ENCODE results near the gene PMFBP1. TPM values are rescaled to one million over a fixed set of nuclear protein-coding genes. Genes with fewer than 3 reads are reported as not detected.

PMFBP1 gene
- total RNA-seq, 1 donor, result under 0.01 TPM

- DNase-seq (ENCODE audit: low read depth), result no peak
- TF ChIP-seq, protein P1, sequence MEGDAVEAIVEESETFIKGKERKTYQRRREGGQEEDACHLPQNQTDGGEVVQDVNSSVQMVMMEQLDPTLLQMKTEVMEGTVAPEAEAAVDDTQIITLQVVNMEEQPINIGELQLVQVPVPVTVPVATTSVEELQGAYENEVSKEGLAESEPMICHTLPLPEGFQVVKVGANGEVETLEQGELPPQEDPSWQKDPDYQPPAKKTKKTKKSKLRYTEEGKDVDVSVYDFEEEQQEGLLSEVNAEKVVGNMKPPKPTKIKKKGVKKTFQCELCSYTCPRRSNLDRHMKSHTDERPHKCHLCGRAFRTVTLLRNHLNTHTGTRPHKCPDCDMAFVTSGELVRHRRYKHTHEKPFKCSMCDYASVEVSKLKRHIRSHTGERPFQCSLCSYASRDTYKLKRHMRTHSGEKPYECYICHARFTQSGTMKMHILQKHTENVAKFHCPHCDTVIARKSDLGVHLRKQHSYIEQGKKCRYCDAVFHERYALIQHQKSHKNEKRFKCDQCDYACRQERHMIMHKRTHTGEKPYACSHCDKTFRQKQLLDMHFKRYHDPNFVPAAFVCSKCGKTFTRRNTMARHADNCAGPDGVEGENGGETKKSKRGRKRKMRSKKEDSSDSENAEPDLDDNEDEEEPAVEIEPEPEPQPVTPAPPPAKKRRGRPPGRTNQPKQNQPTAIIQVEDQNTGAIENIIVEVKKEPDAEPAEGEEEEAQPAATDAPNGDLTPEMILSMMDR (IDR thresholded peaks at IDR 0.05; ENCODE audit: insufficient read depth, low read depth, low read length), result no peak
- H3K4me3 ChIP-seq (ENCODE audit: low read depth, low read length), result no peak overlapping the region
Measured at GRCh38 chr16:72162105-72162692, 9.8 kb downstream of the PMFBP1 start.

DNA sequence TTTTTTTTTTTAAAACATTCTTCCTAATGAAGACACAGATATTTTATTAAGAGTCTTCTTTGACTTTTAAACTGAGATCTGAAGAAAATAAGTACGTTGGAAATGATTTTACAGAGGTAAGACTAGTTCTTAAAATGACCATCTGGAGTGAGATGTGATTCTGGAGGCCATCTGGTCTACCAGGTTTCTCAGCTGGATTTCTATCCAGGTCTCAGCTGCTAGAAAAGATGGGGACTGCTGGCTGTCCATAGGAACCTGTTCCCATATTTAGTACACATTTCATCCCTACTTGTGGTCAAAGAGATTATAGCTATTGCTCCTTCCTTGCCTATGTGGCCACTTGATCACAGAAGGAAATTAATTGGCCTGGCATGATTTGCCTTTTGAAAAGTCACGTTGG is 12.2 kb downstream of the PMFBP1 start:
- no peak overlapping the region for H3K4me3 ChIP-seq (ENCODE audit: low read depth, low read length)
- TF ChIP-seq, protein P1 (IDR thresholded peaks at IDR 0.05; ENCODE audit: insufficient read depth, low read depth, low read length), result no peak
- no peak for DNase-seq (ENCODE audit: low read depth)

GRCh38 chr16:72159386-72159785 is 12.6 kb downstream of the PMFBP1 start:
- H3K4me3 ChIP-seq (ENCODE audit: low read depth, low read length), result no peak overlapping the region
- TF ChIP-seq, protein P1 (IDR thresholded peaks at IDR 0.05; ENCODE audit: insufficient read depth, low read depth, low read length), result no peak
- DNase-seq (ENCODE audit: low read depth), result no peak

DNA sequence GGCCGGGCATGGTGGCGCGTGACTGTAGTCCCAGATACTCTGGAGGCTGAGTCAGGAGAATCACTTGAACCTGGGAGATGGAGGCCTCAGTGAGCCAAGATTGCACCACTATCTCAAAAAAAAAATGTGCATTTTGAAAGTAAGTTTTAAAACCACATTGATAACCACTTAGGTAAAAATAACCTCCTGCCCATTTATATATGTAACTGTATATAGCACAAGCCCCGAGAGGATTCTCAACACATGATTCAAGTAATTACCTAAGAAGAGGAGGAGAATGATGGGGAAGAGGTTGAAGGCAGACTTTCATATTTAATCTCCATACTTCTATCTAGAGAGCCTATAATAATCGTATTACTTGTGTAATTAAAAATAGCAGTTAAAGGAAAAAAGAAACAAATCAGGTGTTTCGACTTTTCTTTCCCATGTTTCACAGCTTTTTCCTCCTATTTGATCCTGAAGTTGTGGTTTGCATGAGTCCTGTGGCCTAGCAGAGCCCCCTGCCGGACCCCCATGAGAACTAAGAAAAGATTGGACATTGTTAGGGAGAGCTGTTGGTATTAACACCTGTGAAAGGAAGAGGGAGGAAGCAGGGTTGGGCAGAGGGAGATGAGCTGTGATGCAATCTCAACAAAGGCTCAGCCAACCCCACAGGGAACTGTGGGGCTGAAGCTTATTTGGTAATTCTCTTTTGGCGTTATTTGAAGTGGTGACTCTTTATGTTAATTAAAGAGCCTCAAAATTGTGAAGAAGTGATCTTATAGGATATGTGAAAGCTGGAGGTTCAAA is 22.1 kb downstream of the PMFBP1 start:
- DNase-seq (ENCODE audit: low read depth), result no peak
- TF ChIP-seq, protein P1 (IDR thresholded peaks at IDR 0.05; ENCODE audit: insufficient read depth, low read depth, low read length), result no peak
- no peak overlapping the region for H3K4me3 ChIP-seq (ENCODE audit: low read depth, low read length)

DNA sequence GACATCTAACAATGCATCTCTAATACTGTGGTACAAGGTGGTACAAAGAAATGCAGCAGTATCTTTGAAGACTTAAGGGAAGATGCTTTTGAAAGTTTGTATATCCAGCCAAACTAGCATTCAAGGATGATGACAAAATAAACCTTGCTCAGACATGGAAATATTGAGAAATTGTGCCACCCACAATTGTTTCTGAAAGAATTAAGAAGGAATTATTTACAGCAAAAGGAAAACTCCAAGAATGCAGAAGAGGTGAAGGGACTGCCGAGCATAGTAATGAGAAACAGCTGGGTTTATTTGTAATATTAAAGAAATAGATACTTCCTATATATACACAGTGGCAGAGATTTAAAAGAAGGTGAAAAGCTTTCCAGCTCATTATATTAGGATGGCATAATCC is 29.5 kb downstream of the PMFBP1 start:
- H3K4me3 ChIP-seq (ENCODE audit: low read depth, low read length), result no peak overlapping the region
- no peak for DNase-seq (ENCODE audit: low read depth)
- TF ChIP-seq, protein P1 (IDR thresholded peaks at IDR 0.05; ENCODE audit: insufficient read depth, low read depth, low read length), result no peak

DNA sequence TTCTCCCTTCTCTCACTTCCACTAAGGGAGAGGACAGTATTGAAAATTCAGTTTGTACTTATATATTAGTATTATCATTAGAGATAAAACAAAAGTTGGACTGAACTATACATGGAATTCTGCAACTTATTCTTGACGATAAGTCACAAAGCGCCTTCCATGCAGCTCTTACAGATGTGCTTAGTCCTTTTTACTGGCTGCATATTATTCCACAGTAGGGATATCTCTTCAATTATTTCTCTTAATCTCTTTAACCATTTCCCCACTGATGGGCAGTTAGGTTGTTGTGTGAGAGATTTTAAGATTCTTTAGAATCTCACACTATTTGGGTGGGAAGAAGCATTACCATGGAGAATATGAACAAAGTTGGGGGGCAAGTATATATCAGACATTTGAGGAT is 32.0 kb downstream of the PMFBP1 start:
- no peak for DNase-seq (ENCODE audit: low read depth)
- no peak overlapping the region for H3K4me3 ChIP-seq (ENCODE audit: low read depth, low read length)
- TF ChIP-seq, protein P1 (IDR thresholded peaks at IDR 0.05; ENCODE audit: insufficient read depth, low read depth, low read length), result no peak
